Neuron (in vitro differentiated cells): ENCODE results near the gene CDRT4.

Source experiments
- H2AFZ ChIP-seq: one replicate; pipeline ENCODE4 v1.6.1; 2013; ENCODE audit warnings: low read depth, mild to moderate bottlenecking, inconsistent platforms, low read length, moderate library complexity
- H3K27me3 ChIP-seq: one replicate; pipeline ENCODE4 v1.6.1; 2013; ENCODE audit warnings: low read length; ENCODE audit not compliant: insufficient read depth
- H3K36me3 ChIP-seq: one replicate; pipeline ENCODE4 v1.6.1; 2013; ENCODE audit warnings: low read length; ENCODE audit not compliant: insufficient read depth
- H3K4me1 ChIP-seq: one replicate; pipeline ENCODE4 v1.6.1; 2013; ENCODE audit warnings: low read length; ENCODE audit not compliant: insufficient read depth
- H3K4me3 ChIP-seq: 2 replicates; pipeline ENCODE4 v1.5.1; 2013; ENCODE audit warnings: mild to moderate bottlenecking, low read length, moderate library complexity
- H3K9me3 ChIP-seq: one replicate; pipeline ENCODE4 v1.6.1; 2013; ENCODE audit warnings: low read length

Gene CDRT4

GRCh38 chr17:15485045-15485444 lies 17.6 kb upstream of the CDRT4 start:
- Histone ChIP-seq H3K36me3 (no peaks in the 10 kb centered on the region), H3K27me3 (no peaks in the 10 kb centered on the region), H3K4me3 (no peak overlapping the region), H3K4me1 (no peaks in the 10 kb centered on the region), H3K9me3 (no peaks in the 10 kb centered on the region), H2AFZ (no peak overlapping the region)

GRCh38 chr17:15483431-15483830 lies 16.0 kb upstream of the CDRT4 start:
- Histone ChIP-seq H2AFZ (no peak overlapping the region), H3K36me3 (no peaks in the 10 kb centered on the region), H3K4me3 (no peak overlapping the region), H3K27me3 (no peaks in the 10 kb centered on the region), H3K9me3 (peaks cover 1% of the 10 kb centered on the region), H3K4me1 (no peaks in the 10 kb centered on the region)

GRCh38 chr17:15482476-15482875 lies 15.1 kb upstream of the CDRT4 start:
- Histone ChIP-seq H3K4me1 (no peaks in the 10 kb centered on the region), H3K27me3 (no peaks in the 10 kb centered on the region), H3K9me3 (peaks cover 1% of the 10 kb centered on the region), H3K4me3 (no peak overlapping the region), H3K36me3 (no peaks in the 10 kb centered on the region), H2AFZ (no peak overlapping the region)

DNA sequence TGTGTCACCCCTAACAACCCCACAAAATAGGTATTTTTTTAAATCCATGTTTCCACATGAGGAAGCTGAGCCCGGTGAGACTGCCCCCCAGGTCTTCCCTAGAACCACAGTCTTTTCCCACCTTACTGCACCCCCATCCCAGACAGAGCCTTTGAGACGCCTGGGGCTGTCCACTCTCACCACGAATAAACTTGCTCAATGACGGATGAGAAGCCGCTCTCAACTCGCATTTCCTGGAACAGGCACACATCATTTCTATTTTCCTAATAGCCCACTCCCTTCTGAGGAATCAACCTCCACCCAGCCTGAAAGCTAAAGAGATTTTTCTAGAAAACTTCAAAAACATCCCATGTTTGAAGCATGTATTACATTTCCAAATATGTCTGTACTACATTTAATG lies 14.1 kb upstream of the CDRT4 start:
- Histone ChIP-seq H3K4me3 (no peak overlapping the region), H3K9me3 (peaks cover 1% of the 10 kb centered on the region), H3K4me1 (no peaks in the 10 kb centered on the region), H3K27me3 (no peaks in the 10 kb centered on the region), H2AFZ (no peak overlapping the region), H3K36me3 (no peaks in the 10 kb centered on the region)

GRCh38 chr17:15480204-15480603 lies 12.8 kb upstream of the CDRT4 start:
- H3K27me3 ChIP-seq = no peaks in the 10 kb centered on the region
- no peaks in the 10 kb centered on the region for H3K36me3 ChIP-seq
- no peak overlapping the region for H3K4me3 ChIP-seq
- no peak overlapping the region for H2AFZ ChIP-seq
- H3K9me3 ChIP-seq = peaks cover 1% of the 10 kb centered on the region
- H3K4me1 ChIP-seq = no peaks in the 10 kb centered on the region

DNA sequence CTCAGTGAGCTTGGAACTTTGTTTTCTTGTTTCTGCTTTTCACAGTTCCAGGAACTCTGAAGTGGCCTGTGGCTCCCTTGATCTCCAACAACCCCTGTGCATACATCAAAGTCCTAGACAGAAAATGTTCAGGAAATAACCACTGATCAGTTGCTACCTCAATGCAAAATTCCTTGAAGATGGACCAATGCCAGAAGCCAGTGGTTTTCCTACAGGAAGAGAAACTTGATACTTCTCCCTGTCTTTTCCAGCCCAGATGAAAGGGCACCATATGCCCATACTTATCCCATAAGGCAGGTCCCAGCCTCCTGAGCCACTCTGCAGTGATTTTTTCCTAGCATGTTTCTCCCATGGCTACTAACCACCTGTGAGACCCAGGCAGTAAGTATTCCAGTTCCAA lies 12.3 kb upstream of the CDRT4 start:
- no peak overlapping the region for H3K4me3 ChIP-seq
- H3K4me1 ChIP-seq = no peaks in the 10 kb centered on the region
- H3K27me3 ChIP-seq = no peaks in the 10 kb centered on the region
- no peaks in the 10 kb centered on the region for H3K36me3 ChIP-seq
- H3K9me3 ChIP-seq = peaks cover 1% of the 10 kb centered on the region
- H2AFZ ChIP-seq = no peak overlapping the region

- Histone ChIP-seq H3K9me3 (peaks cover 1% of the 10 kb centered on the region), H3K36me3 (no peaks in the 10 kb centered on the region)
Observed at GRCh38 chr17:15478845-15479244, 11.4 kb upstream of the CDRT4 start.

DNA sequence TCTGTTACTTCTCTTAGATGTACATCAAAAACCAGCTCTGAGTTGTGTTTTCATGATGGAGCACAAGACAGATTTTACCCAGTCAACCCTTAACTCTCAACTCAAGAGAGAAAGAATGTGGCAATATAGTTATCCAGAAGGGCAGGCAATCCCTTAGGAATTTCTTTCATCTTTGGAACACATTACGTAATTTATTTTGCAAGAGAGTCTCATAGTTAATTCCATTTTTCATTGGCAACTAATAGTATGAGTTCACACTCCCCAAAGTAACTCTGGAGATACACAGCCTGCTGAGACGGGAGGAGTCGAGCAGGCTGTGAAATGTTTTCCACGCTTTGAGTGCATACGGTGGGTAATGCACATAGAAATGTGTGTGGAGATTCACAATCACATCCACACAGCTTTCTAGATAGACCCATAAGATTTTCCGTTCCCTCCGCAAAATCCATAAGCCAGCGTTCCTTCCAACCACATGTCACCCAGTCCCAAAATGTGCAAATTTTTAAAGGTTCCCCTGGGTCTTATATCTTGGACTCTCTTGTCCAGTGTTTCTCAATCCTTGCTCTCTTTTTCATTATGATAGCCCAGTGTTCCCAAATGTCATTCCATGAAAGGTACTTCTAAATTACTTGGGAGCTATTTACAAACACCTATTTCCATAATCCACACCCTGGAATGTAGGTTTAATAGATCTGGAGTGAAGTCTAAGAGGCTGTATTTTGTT lies 8.4 kb upstream of the CDRT4 start:
- Histone ChIP-seq H3K27me3 (no peaks in the 10 kb centered on the region), H3K4me1 (no peaks in the 10 kb centered on the region), H3K36me3 (no peaks in the 10 kb centered on the region), H3K4me3 (no peak overlapping the region), H2AFZ (no peak overlapping the region), H3K9me3 (peaks cover 1% of the 10 kb centered on the region)

More at GRCh38 chr17:15478845-15479244, 11.4 kb upstream of the CDRT4 start:
- Histone ChIP-seq H3K4me1 (no peaks in the 10 kb centered on the region), H2AFZ (no peak overlapping the region), H3K27me3 (no peaks in the 10 kb centered on the region), H3K4me3 (no peak overlapping the region)

GRCh38 chr17:15472891-15473290 lies 5.5 kb upstream of the CDRT4 start:
- H3K4me3 ChIP-seq = no peak overlapping the region
- no peaks in the 10 kb centered on the region for H3K36me3 ChIP-seq
- H3K27me3 ChIP-seq = no peaks in the 10 kb centered on the region
- no peak overlapping the region for H2AFZ ChIP-seq
- no peaks in the 10 kb centered on the region for H3K4me1 ChIP-seq
- H3K9me3 ChIP-seq = no peaks in the 10 kb centered on the region

GRCh38 chr17:15470536-15470935 lies 3.1 kb upstream of the CDRT4 start:
- Histone ChIP-seq H3K36me3 (no peaks in the 10 kb centered on the region), H3K27me3 (no peaks in the 10 kb centered on the region), H3K9me3 (no peaks in the 10 kb centered on the region), H3K4me1 (no peaks in the 10 kb centered on the region), H3K4me3 (no peak overlapping the region), H2AFZ (no peak overlapping the region)

DNA sequence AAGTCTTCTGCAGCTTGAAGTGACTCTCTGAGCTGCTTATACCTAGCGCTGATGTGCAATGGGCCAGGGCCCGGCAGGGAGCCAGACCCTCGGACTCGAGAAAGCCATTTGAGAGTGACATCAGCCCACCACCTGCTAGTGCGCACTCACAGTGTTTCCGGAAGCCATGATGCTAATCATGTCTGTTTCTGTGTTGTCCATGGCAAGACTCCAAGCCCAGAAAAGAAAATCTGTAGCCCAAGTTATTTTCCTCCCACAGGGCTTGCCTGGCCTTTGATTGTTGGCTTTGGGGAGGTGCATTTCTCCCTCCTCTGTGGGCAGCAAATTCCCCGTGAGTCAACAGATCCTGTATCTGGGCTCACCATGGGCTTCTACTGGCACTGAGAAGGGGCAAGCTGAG lies 1.8 kb upstream of the CDRT4 start:
- Histone ChIP-seq H3K27me3 (no peaks in the 10 kb centered on the region), H3K9me3 (no peaks in the 10 kb centered on the region), H2AFZ (no peak overlapping the region), H3K36me3 (no peaks in the 10 kb centered on the region), H3K4me3 (no peak overlapping the region), H3K4me1 (no peaks in the 10 kb centered on the region)

DNA sequence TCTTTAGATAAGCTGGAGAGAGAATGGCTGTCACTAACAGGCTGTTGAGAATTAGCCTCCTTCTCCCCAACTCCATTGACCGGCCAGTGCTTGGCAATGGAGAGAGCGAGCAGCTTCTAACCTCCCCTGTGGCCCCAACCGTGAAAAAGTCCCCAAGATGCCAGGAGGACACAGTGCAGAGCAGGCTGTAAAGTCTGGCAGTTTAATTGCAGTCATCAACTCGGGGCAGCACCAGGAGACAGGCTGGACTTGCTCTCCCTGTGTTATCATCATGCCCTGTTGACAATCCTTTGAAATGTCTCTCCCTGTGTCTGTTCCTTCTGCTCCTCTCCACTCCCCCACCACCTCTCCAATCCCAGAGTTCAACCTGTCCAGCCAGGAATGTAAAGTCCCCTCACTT lies 705 bp upstream of the CDRT4 start:
- H2AFZ ChIP-seq = no peak overlapping the region
- H3K9me3 ChIP-seq = no peaks in the 10 kb centered on the region
- no peaks in the 10 kb centered on the region for H3K36me3 ChIP-seq
- no peaks in the 10 kb centered on the region for H3K4me1 ChIP-seq
- H3K4me3 ChIP-seq = no peak overlapping the region
- no peaks in the 10 kb centered on the region for H3K27me3 ChIP-seq

DNA sequence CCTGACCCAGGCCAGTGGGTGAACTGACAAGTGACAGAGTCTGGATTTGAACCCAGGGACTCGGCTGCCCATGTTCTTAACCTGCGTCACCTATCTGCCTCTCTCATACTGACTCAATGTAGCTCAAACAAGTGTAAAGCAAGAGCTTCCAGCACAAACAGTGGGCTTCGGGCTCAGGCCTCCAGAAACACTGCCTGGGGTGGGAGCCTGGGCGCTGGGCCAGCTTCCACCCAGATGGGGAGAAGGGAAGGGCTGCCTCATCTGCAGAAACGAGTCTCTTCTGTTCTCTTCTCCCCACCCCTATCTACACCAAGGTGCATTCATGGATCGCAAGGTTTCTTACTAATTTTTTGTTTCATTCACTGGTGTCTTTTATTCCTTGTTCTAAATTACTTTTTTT lies 1.3 kb downstream of the CDRT4 start:
- H3K36me3 ChIP-seq = no peaks in the 10 kb centered on the region

DNA sequence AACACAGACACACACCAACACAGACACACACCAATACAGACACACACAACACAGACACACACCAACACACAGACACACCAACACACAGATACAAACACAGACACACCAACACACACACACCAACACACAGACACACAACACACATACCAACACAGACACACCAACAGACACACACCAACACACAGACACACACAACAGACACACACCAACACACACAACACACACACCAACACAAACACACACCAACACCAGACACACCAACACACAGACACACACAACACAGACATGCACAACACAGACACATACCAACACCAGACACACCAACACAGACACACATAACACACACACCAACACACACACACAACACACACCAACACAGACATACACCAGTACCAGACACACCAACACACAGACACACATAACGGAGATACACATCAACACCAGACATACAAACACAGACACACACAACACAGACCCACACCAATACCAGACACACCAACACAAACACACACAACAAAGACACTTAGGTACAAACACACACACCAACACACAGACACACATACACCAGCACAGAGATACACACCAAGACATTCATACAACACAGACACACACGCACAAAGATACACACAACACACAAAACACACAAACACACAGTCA lies 2.2 kb downstream of the CDRT4 start:
- Histone ChIP-seq H3K4me1 (no peaks in the 10 kb centered on the region), H3K36me3 (no peaks in the 10 kb centered on the region), H2AFZ (no peak overlapping the region), H3K27me3 (no peaks in the 10 kb centered on the region), H3K9me3 (no peaks in the 10 kb centered on the region), H3K4me3 (no peak overlapping the region)

More for the DNA sequence above, 1.3 kb downstream of the CDRT4 start:
- no peaks in the 10 kb centered on the region for H3K4me1 ChIP-seq
- no peak overlapping the region for H3K4me3 ChIP-seq
- H3K27me3 ChIP-seq = no peaks in the 10 kb centered on the region
- H2AFZ ChIP-seq = no peak overlapping the region
- H3K9me3 ChIP-seq = no peaks in the 10 kb centered on the region
